Renal cortical epithelial cell (primary cell): ENCODE results near the gene CFAP97D2. TPM values are rescaled to one million over a fixed set of nuclear protein-coding genes. Genes with fewer than 3 reads are reported as not detected.
"Not testable (repeated sequence)": the region's sequence is repeated elsewhere in the genome, so short reads cannot be mapped to it uniquely, and the experiment has no call there.

Source experiments
- DNase-seq: peaks from one replicate; pipeline ENCODE4 v3.0.0-alpha.2; 2011; ENCODE audit warnings: low read depth
- total RNA-seq: library from RNA; depleted of rRNA; stranded (reverse); fragments of >200 nt; gene quantifications from 2 replicates; pipeline ENCODE4 v1.2.3, GENCODE V29; 2014

The CFAP97D2 gene
- total RNA-seq, 1 donor from 2014 or later = not detected

GRCh38 chr13:114143806-114144605, 35.1 kb upstream of the CFAP97D2 start:
- peak; percentile 18 for DNase-seq

- DNase-seq = no peak
These were observed 34.3 kb upstream of the CFAP97D2 start for GRCh38 chr13:114144606-114145244.

- no peak for DNase-seq
These were observed 33.8 kb upstream of the CFAP97D2 start for GRCh38 chr13:114145256-114145655.

GRCh38 chr13:114145722-114146121, 33.3 kb upstream of the CFAP97D2 start:
- no peak for DNase-seq

- DNase-seq = no peak
These were observed 32.9 kb upstream of the CFAP97D2 start for GRCh38 chr13:114146173-114146572.

- DNase-seq = no peak
These were observed 32.4 kb upstream of the CFAP97D2 start for GRCh38 chr13:114146629-114147028.

- DNase-seq = no peak
These were observed 31.1 kb upstream of the CFAP97D2 start for GRCh38 chr13:114147803-114148520.

- no peak for DNase-seq
These were observed 30.6 kb upstream of the CFAP97D2 start for GRCh38 chr13:114148521-114148855.

GRCh38 chr13:114148886-114149285, 30.2 kb upstream of the CFAP97D2 start:
- not testable (repeated sequence) for DNase-seq

GRCh38 chr13:114149774-114150740, 29.0 kb upstream of the CFAP97D2 start:
- DNase-seq = no peak

- DNase-seq = no peak
These were observed 28.0 kb upstream of the CFAP97D2 start for GRCh38 chr13:114151031-114151430.

GRCh38 chr13:114151565-114152284, 27.3 kb upstream of the CFAP97D2 start:
- DNase-seq = peak; percentile 15

GRCh38 chr13:114152285-114152645, 26.8 kb upstream of the CFAP97D2 start:
- DNase-seq = no peak

GRCh38 chr13:114152831-114153371, 26.2 kb upstream of the CFAP97D2 start:
- DNase-seq = no peak

- no peak for DNase-seq
These were observed 25.5 kb upstream of the CFAP97D2 start for GRCh38 chr13:114153485-114154080.

GRCh38 chr13:114154476-114154875, 24.6 kb upstream of the CFAP97D2 start:
- no peak for DNase-seq

- no peak for DNase-seq
These were observed 23.7 kb upstream of the CFAP97D2 start for GRCh38 chr13:114155320-114155719.

- no peak for DNase-seq
These were observed 22.9 kb upstream of the CFAP97D2 start for GRCh38 chr13:114155926-114156883.

GRCh38 chr13:114157869-114158495, 21.1 kb upstream of the CFAP97D2 start:
- no peak for DNase-seq
